Activated naive CD8-positive, alpha-beta T cell treated with anti-CD3 and anti-CD28 coated beads, Interleukin-2, amount 50 U/mL, for 16 hours (primary cell): Measurements from ENCODE around the gene P2RY8.

ENCODE experiments used
- DNase-seq: peaks from one replicate; pipeline ENCODE4 v3.0.0-alpha.2; 2020; ENCODE audit warnings: low read depth, low spot score

P2RY8 gene

GRCh38 chrX:1417921-1418771, 118.8 kb downstream of the P2RY8 start:
- DNase-seq, result no peak

GRCh38 chrX:1416965-1417760, 119.8 kb downstream of the P2RY8 start:
- no peak for DNase-seq

- no peak for DNase-seq
Measured at GRCh38 chrX:1416327-1416784, 120.6 kb downstream of the P2RY8 start.
